ENCODE measurements around the gene CNIH1.
A peak's percentile ranks its signal among the peaks of the same experiment; 100 is the strongest.
"Not testable (repeated sequence)": the region's sequence is repeated elsewhere in the genome, so short reads cannot be mapped to it uniquely, and the experiment has no call there.

The CNIH1 gene

GRCh38 chr14:54410215-54410614 is 31.0 kb downstream of the CNIH1 start:
- no peaks in the 10 kb centered on the region for H3K9me3 ChIP-seq (ENCODE audit: low read length)
- no peak overlapping the region for H3K27ac ChIP-seq (ENCODE audit: low read depth, low read length, poor library complexity, severe bottlenecking)
- no peak overlapping the region for H3K9ac ChIP-seq (ENCODE audit: low read length)
- TF ChIP-seq EZH2 (IDR thresholded peaks at IDR 0.05; ENCODE audit: borderline replicate concordance, low read length) = no peak
- TF ChIP-seq, protein P1, sequence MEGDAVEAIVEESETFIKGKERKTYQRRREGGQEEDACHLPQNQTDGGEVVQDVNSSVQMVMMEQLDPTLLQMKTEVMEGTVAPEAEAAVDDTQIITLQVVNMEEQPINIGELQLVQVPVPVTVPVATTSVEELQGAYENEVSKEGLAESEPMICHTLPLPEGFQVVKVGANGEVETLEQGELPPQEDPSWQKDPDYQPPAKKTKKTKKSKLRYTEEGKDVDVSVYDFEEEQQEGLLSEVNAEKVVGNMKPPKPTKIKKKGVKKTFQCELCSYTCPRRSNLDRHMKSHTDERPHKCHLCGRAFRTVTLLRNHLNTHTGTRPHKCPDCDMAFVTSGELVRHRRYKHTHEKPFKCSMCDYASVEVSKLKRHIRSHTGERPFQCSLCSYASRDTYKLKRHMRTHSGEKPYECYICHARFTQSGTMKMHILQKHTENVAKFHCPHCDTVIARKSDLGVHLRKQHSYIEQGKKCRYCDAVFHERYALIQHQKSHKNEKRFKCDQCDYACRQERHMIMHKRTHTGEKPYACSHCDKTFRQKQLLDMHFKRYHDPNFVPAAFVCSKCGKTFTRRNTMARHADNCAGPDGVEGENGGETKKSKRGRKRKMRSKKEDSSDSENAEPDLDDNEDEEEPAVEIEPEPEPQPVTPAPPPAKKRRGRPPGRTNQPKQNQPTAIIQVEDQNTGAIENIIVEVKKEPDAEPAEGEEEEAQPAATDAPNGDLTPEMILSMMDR (IDR thresholded peaks at IDR 0.05; ENCODE audit: low read length) = no peak
- no peak overlapping the region for H3K4me2 ChIP-seq (ENCODE audit: low read length)
- H3K27me3 ChIP-seq (ENCODE audit: insufficient read depth, low read length) = no peaks in the 10 kb centered on the region
- no peaks in the 10 kb centered on the region for H3F3A ChIP-seq (ENCODE audit: insufficient read depth, low read length)
- no peaks in the 10 kb centered on the region for H4K20me1 ChIP-seq (ENCODE audit: insufficient read depth, low read length)
- H3K79me2 ChIP-seq (ENCODE audit: insufficient read depth, low read length) = no peaks in the 10 kb centered on the region
- H3K36me3 ChIP-seq (ENCODE audit: insufficient read depth, low read length) = peaks cover 92% of the 10 kb centered on the region
- H3K4me3 ChIP-seq (ENCODE audit: low read depth, low read length, poor library complexity, severe bottlenecking) = no peak overlapping the region
- H3K4me1 ChIP-seq (ENCODE audit: insufficient read depth, low read length, severe bottlenecking) = no peaks in the 10 kb centered on the region
- no peak overlapping the region for H2AFZ ChIP-seq (ENCODE audit: low read length)
- H3K9me2 ChIP-seq (ENCODE audit: low read depth, low read length) = no peaks in the 10 kb centered on the region

GRCh38 chr14:54403401-54404005 is 37.7 kb downstream of the CNIH1 start:
- H3K4me3 ChIP-seq (ENCODE audit: low read depth, low read length, poor library complexity, severe bottlenecking); H3F3A ChIP-seq (ENCODE audit: insufficient read depth, low read length); H3K9ac ChIP-seq (ENCODE audit: low read length); H3K9me3 ChIP-seq (ENCODE audit: low read length); H3K27ac ChIP-seq (ENCODE audit: low read depth, low read length, poor library complexity, severe bottlenecking); H3K4me2 ChIP-seq (ENCODE audit: low read length); H3K79me2 ChIP-seq (ENCODE audit: insufficient read depth, low read length); H3K9me2 ChIP-seq (ENCODE audit: low read depth, low read length); H3K27me3 ChIP-seq (ENCODE audit: insufficient read depth, low read length); H2AFZ ChIP-seq (ENCODE audit: low read length); H4K20me1 ChIP-seq (ENCODE audit: insufficient read depth, low read length): not testable (repeated sequence)
- peaks cover 67% of the 10 kb centered on the region for H3K36me3 ChIP-seq (ENCODE audit: insufficient read depth, low read length)
- H3K4me1 ChIP-seq (ENCODE audit: insufficient read depth, low read length, severe bottlenecking) = peaks cover 14% of the 10 kb centered on the region

DNA sequence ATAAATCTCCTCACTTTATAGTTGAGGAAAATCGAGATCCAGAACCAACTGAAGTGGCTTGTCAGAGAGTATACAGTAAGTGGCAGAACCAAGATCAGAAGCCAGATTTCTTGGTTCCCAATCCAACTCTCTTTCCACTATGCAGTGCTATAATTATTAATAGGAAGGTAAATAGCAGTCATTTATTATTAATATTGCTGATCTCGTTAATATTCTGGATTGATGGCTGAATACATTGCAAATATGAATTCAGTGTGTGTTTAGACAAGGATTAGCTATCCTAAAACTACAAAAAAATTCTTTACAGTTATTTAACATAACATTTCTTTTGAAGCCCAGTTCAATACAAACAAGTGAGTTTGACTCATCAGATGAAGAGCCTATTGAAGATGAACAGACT is 41.6 kb downstream of the CNIH1 start:
- Histone ChIP-seq H3K27ac (ENCODE audit: low read depth, low read length, poor library complexity, severe bottlenecking) (no peak overlapping the region), H3K9ac (ENCODE audit: low read length) (no peak overlapping the region), H3K4me2 (ENCODE audit: low read length) (peak overlapping the region; percentile 15; the same call in 1 of the 2 replicates), H3F3A (ENCODE audit: insufficient read depth, low read length) (no peaks in the 10 kb centered on the region), H3K4me3 (ENCODE audit: low read depth, low read length, poor library complexity, severe bottlenecking) (no peak overlapping the region), H3K4me1 (ENCODE audit: insufficient read depth, low read length, severe bottlenecking) (peaks cover 23% of the 10 kb centered on the region), H3K27me3 (ENCODE audit: insufficient read depth, low read length) (no peaks in the 10 kb centered on the region), H2AFZ (ENCODE audit: low read length) (no peak overlapping the region), H3K9me2 (ENCODE audit: low read depth, low read length) (no peaks in the 10 kb centered on the region), H3K79me2 (ENCODE audit: insufficient read depth, low read length) (peaks cover 5% of the 10 kb centered on the region; the same call in 1 of the 2 replicates), H4K20me1 (ENCODE audit: insufficient read depth, low read length) (no peaks in the 10 kb centered on the region), H3K36me3 (ENCODE audit: insufficient read depth, low read length) (peaks cover 40% of the 10 kb centered on the region), H3K9me3 (ENCODE audit: low read length) (no peaks in the 10 kb centered on the region)
- TF ChIP-seq, protein P1 (IDR thresholded peaks at IDR 0.05; ENCODE audit: low read length) = no peak
- no peak for TF ChIP-seq EZH2 (IDR thresholded peaks at IDR 0.05; ENCODE audit: borderline replicate concordance, low read length)

Data from OCI-LY1 (cell line).